GM13976 (cell line): Measurements from ENCODE around the gene CRB2.

Source experiments
- DNase-seq: peaks from one replicate; pipeline ENCODE4 v3.0.0; 2012; ENCODE audit warnings: low spot score
- in situ Hi-C: fragments of 300-500 bp; cut with MboI; formaldehyde crosslinking; loops from one replicate; pipeline ENCODE4 v1.12.0; 2022; ENCODE audit warnings: low sequenced_read_pairs, mixed read lengths, inconsistent platforms; ENCODE audit not compliant: unreplicated experiment
- TF ChIP-seq, protein P1 (sequence below): IDR thresholded peaks from 2 replicates; pipeline ENCODE4 v1.5.1; 2012; ENCODE audit warnings: borderline replicate concordance, mild to moderate bottlenecking; ENCODE audit not compliant: insufficient read depth; ENCODE audit errors: extremely low read depth, missing control alignments, control extremely low read depth

Gene CRB2

DNA sequence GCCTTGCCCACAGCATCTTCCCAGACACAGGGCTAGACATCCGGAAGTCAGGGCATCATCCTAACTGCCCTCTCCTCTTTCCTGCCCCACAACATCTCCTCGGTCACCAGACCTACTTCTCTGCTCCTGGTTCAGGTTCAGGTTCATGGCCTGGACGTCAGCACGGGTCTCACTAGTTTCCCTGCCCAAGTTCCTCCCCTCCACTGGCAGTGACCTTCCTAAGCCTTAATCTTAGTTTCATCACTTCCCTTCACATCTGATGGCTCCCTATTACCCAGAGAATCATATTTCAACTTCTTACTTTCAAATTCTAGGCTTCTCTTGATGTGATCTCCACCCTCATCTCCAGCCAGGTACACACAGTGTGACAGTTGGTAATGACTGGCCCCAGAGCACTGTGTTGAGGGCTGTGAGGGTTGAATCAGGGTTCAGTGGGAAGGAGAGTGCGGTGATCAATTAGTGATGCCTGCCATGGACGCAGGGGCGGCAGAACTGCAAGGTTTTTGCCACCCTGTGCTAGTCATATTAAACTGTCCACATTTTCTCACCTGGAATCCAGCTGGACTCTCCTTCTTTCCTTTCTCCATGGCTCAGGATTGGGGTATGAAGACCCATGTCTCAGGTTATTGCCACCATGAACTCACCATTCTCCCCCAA lies 34.3 kb upstream of the CRB2 start:
- TF ChIP-seq, protein P1, sequence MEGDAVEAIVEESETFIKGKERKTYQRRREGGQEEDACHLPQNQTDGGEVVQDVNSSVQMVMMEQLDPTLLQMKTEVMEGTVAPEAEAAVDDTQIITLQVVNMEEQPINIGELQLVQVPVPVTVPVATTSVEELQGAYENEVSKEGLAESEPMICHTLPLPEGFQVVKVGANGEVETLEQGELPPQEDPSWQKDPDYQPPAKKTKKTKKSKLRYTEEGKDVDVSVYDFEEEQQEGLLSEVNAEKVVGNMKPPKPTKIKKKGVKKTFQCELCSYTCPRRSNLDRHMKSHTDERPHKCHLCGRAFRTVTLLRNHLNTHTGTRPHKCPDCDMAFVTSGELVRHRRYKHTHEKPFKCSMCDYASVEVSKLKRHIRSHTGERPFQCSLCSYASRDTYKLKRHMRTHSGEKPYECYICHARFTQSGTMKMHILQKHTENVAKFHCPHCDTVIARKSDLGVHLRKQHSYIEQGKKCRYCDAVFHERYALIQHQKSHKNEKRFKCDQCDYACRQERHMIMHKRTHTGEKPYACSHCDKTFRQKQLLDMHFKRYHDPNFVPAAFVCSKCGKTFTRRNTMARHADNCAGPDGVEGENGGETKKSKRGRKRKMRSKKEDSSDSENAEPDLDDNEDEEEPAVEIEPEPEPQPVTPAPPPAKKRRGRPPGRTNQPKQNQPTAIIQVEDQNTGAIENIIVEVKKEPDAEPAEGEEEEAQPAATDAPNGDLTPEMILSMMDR = no peak
- in situ Hi-C loops = no loop called here
- no peak for DNase-seq

DNA sequence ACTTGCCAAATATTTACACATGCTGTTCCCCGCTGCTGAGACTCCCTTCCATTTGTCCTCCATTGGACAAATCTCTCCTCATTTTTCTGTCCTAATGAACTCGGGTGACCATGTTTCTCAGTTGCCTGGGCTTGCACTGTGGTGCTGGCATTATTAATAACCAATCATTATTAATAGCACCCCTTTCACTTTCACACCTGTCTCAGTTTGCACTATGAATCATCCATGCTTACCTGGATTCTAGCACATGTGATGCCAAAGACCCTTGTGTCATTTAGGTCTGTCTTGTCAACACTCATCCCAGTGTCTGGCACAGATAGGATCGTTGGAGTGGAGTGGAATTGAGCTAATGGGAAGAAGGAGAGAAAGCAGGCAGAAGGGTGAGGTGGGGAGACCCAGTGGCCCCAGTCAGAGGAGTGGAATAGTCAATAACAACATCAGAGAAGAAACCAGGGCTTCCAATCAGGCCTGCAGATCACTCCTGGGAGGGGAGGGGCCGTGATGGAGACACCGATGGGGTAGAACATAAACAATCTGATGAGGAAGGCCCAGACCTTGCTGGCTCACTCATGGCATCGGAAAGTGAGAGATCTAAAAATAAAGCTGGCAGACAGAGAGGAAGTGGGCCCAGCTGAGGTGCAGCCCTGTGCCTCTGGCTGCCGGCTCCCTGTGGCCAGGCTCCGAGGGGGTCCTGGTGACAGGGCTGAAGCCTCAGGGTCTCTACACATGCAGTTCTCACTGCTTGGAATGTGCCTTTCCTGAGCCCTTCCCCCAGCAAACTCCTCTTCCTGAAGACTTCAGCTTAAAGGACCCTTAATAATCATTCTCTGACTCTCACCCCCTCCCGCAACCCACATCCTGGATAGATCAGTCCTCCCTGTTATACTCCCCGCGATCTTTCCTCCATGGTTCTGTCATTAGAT lies 33.5 kb upstream of the CRB2 start:
- TF ChIP-seq, protein P1 = no peak
- in situ Hi-C loops = no loop called here
- DNase-seq = peak; percentile 51

DNA sequence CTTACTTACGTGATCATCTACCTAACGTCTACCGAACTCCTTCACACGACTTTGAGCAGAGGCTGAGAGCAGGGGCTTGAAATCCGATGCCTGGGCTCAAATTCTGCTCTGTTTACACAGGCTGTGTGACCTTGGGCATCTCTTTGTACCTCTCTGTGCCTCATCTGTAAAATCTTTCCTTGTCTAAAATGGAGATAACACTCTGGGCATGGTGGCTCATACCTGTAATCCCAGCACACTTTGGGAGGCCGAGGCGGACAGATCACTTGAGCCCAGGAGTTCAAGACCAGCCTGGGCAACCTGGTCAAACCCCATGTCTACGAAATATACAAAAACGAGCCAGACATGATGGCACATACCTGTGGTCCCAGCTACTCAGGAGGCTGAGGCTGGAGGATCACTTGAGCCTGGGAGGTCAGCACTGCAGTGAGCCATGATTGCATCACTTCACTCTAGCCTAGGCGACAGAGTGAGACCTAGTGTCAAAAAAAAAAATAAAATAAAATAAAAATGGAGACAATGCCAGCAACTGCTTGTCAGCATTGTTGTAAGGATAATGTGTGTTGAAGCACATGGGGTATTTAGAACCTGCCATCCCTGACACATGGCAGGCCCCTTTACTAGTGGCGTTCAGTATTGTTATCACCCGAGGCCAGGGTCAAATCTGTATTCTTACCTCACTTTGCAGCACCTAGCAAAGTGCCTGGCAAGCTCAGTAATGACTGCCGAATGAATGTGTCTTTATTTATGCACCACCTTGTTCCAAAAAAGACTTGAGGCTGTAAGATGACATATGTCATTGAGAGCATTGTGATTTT lies 32.6 kb upstream of the CRB2 start:
- no peak for DNase-seq
- TF ChIP-seq, protein P1 = no peak
- in situ Hi-C loops = no loop called here

DNA sequence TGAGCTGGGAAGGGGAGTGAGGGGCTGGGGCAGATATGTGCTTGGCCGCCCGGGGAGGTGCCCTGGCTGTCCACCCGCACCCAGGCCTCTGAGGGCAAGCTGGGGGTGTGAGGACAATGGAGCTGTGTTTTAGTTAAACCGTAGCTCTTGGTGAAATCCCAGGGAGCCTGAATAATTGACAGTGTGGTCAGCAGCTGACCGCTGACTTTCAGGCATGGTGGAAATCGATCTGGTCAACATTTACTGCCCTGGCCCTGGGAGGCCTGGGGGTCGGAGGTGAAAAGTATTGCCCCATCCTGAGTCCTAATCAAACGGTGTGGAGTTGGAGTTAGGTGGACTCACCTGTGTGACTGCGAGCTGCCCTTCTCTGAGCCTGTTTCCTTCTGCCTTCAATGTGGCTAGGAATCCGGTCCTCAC lies 31.2 kb upstream of the CRB2 start:
- in situ Hi-C loops = no loop called here
- TF ChIP-seq, protein P1 = no peak
- no peak for DNase-seq

DNA sequence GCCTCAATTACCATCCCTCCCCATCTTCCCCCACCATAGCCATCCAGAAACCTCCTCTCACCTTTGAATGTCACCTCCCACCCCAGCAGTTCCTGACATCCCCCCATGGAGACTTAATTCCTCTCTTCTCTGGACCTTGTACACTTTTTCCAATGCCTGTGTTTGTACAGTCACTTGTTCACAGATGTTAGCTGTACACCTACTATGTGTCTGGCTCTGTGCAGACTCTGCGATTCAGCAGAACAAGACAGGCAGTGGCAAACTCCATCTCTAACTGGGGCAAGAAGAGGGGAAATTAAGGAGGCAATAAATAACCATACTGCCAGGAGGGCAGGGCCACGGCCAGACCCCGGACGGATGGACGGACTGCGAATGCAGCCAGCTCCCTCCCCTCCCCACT lies 29.8 kb upstream of the CRB2 start:
- no peak for DNase-seq
- in situ Hi-C loops = no loop called here
- TF ChIP-seq, protein P1 = no peak

DNA sequence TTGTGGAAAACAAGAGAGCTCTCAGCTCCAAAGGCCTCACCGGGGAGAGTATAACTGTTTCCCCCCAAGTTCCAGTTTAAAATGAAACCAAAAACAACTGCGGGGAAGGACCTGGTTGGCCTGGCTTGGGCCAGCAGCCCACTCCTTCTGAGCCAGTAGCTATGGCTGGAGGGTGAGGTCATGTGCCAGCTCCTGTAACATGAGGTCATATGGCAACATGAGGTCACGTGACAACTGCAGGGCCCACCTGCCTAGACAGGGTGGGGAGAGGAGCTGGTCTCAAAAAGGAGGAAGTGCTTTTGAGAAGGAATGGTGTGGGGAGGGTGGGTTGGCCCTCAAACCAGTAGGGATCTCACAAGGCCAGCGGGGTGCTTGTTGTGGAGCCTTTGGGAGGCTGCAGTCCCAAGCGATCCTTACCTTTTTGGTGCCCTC lies 29.3 kb upstream of the CRB2 start:
- in situ Hi-C loops = no loop called here
- TF ChIP-seq, protein P1 = no peak
- DNase-seq = peak; percentile 85
